Measurements from ENCODE around the gene AXL. TPM values are rescaled to one million over a fixed set of nuclear protein-coding genes. Genes with fewer than 3 reads are reported as not detected.

AXL gene
- total and polyA plus RNA-seq, 2 of the 13 experiments (the other 11 are each of a cell fraction or from before 2014, with no cell fraction given), result 0.71 to 5.9 TPM

DNA sequence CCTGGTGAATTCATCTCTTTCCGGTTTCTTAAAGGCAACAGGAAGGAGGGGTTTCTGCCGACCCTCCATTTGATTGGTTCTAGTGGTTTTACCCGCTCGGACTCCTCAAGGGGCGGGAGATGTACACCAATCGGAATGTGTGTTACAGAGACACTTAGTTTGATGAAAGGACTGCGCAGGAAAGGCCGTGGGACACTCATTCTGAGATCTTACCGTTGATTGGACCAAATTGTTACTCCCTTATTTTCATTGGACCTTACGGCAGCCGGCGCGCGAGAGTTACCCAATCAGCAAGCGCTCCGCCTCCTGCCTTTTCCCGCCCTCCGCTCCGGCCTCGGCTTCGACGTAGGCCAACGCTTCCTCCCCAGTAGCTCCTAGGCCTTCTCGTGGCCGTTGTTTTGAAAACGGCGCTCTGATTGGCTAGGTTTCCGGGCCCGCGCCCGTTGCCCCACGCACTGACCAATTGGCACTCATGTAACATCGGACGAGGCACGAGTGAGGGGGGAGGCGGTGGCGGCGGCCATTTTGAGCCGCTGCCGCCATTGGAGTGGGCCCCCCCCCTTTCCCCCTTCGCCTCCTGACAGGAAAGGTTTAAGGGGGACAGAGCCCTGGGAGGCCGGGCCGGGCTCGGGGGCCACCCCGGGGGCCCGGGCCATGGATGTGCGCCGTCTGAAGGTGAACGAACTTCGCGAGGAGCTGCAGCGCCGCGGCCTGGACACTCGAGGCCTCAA, 45.0 kb downstream of the AXL start, which contains the start of gene HNRNPUL1 (continued):
- TF ChIP-seq NR1H2 (CRISPR knock-in tag; IDR thresholded peaks at IDR 0.05; ENCODE audit: borderline replicate concordance, low read depth) (no peak), KLF6 (CRISPR knock-in tag; IDR thresholded peaks at IDR 0.05) (peak; percentile 61; the same call in 1 of the 2 replicates), ZNF709 (CRISPR knock-in tag; IDR thresholded peaks at IDR 0.05) (no peak; the same call in 1 of the 2 replicates), SAP130 (CRISPR knock-in tag; IDR thresholded peaks at IDR 0.05; ENCODE audit: low read depth) (peak; percentile 66; the same call in 1 of the 2 replicates), ZFY (CRISPR knock-in tag; IDR thresholded peaks at IDR 0.05) (peak; percentile 95), SMAD9 (CRISPR knock-in tag; IDR thresholded peaks at IDR 0.05) (no peak), SNAPC2 (CRISPR knock-in tag; IDR thresholded peaks at IDR 0.05) (peak; percentile 67; the same call in 1 of the 2 replicates), ZNF17 (CRISPR knock-in tag; IDR thresholded peaks at IDR 0.05) (no peak), GABPA (IDR thresholded peaks at IDR 0.05; ENCODE audit: low read depth, low read length) (peak; percentile 43), GABPA (CRISPR knock-in tag; IDR thresholded peaks at IDR 0.05; ENCODE audit: low read depth) (peak; percentile 90), FOXC1 (CRISPR knock-in tag; IDR thresholded peaks at IDR 0.05; ENCODE audit: borderline replicate concordance) (peak; percentile 76; the same call in 1 of the 2 replicates), ZNF619 (CRISPR knock-in tag; IDR thresholded peaks at IDR 0.05) (peak; percentile 24; the same call in 1 of the 2 replicates), THYN1 (CRISPR knock-in tag; IDR thresholded peaks at IDR 0.05; ENCODE audit: borderline replicate concordance, low read depth) (no peak), FOXO1 (CRISPR knock-in tag; IDR thresholded peaks at IDR 0.05) (no peak), SETDB1 (CRISPR knock-in tag; IDR thresholded peaks at IDR 0.05; ENCODE audit: borderline replicate concordance) (no peak), DNMT1 (CRISPR knock-in tag; IDR thresholded peaks at IDR 0.05) (no peak), ZNF75D (CRISPR knock-in tag; IDR thresholded peaks at IDR 0.05; ENCODE audit: borderline replicate concordance) (no peak), ZNF44 (CRISPR knock-in tag; IDR thresholded peaks at IDR 0.05) (no peak), ZNF629 (CRISPR knock-in tag; conservative IDR thresholded peaks at IDR 0.05) (no peak)
- TF ChIP-seq, protein P1, sequence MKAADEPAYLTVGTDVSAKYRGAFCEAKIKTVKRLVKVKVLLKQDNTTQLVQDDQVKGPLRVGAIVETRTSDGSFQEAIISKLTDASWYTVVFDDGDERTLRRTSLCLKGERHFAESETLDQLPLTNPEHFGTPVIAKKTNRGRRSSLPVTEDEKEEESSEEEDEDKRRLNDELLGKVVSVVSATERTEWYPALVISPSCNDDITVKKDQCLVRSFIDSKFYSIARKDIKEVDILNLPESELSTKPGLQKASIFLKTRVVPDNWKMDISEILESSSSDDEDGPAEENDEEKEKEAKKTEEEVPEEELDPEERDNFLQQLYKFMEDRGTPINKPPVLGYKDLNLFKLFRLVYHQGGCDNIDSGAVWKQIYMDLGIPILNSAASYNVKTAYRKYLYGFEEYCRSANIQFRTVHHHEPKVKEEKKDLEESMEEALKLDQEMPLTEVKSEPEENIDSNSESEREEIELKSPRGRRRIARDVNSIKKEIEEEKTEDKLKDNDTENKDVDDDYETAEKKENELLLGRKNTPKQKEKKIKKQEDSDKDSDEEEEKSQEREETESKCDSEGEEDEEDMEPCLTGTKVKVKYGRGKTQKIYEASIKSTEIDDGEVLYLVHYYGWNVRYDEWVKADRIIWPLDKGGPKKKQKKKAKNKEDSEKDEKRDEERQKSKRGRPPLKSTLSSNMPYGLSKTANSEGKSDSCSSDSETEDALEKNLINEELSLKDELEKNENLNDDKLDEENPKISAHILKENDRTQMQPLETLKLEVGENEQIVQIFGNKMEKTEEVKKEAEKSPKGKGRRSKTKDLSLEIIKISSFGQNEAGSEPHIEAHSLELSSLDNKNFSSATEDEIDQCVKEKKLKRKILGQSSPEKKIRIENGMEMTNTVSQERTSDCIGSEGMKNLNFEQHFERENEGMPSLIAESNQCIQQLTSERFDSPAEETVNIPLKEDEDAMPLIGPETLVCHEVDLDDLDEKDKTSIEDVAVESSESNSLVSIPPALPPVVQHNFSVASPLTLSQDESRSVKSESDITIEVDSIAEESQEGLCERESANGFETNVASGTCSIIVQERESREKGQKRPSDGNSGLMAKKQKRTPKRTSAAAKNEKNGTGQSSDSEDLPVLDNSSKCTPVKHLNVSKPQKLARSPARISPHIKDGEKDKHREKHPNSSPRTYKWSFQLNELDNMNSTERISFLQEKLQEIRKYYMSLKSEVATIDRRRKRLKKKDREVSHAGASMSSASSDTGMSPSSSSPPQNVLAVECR (CRISPR knock-in tag; IDR thresholded peaks at IDR 0.05; ENCODE audit: borderline replicate concordance), result peak; percentile 45; the same call in 1 of the 2 replicates
- TF ChIP-seq, protein P2, sequence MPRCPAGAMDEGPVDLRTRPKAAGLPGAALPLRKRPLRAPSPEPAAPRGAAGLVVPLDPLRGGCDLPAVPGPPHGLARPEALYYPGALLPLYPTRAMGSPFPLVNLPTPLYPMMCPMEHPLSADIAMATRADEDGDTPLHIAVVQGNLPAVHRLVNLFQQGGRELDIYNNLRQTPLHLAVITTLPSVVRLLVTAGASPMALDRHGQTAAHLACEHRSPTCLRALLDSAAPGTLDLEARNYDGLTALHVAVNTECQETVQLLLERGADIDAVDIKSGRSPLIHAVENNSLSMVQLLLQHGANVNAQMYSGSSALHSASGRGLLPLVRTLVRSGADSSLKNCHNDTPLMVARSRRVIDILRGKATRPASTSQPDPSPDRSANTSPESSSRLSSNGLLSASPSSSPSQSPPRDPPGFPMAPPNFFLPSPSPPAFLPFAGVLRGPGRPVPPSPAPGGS (CRISPR knock-in tag; IDR thresholded peaks at IDR 0.05), result peak; percentile 81; the same call in 1 of the 2 replicates
- TF ChIP-seq, protein P3, sequence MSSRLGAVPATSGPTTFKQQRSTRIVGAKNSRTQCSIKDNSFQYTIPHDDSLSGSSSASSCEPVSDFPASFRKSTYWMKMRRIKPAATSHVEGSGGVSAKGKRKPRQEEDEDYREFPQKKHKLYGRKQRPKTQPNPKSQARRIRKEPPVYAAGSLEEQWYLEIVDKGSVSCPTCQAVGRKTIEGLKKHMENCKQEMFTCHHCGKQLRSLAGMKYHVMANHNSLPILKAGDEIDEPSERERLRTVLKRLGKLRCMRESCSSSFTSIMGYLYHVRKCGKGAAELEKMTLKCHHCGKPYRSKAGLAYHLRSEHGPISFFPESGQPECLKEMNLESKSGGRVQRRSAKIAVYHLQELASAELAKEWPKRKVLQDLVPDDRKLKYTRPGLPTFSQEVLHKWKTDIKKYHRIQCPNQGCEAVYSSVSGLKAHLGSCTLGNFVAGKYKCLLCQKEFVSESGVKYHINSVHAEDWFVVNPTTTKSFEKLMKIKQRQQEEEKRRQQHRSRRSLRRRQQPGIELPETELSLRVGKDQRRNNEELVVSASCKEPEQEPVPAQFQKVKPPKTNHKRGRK (CRISPR knock-in tag; IDR thresholded peaks at IDR 0.05), result no peak
- TF ChIP-seq, protein P4, sequence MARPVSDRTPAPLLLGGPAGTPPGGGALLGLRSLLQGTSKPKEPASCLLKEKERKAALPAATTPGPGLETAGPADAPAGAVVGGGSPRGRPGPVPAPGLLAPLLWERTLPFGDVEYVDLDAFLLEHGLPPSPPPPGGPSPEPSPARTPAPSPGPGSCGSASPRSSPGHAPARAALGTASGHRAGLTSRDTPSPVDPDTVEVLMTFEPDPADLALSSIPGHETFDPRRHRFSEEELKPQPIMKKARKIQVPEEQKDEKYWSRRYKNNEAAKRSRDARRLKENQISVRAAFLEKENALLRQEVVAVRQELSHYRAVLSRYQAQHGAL (CRISPR knock-in tag; IDR thresholded peaks at IDR 0.05; ENCODE audit: not compliant biosample characterization), result no peak

All from HepG2 (cell line).